HepG2 (cell line): ENCODE results near the gene ZSWIM8. TPM values are rescaled to one million over a fixed set of nuclear protein-coding genes. Genes with fewer than 3 reads are reported as not detected.

Experiments used
- ATAC-seq: fragments of 200-7000 bp; cut with Tn5 transposase; 3 replicates; pipeline ENCODE4 v1.9.1; 2020; ENCODE audit warnings: mild to moderate bottlenecking, moderate library complexity
- BruUV-seq: library from RNA; stranded (reverse); fragments of 400-500 nt; replicated peaks from 2 replicates; lab custom pipeline; 2021; lab: Mats Ljungman, UMichigan
- CTCF ChIA-PET: fragments of 300-600 bp; formaldehyde crosslinking; extraction: SDS; loops from one replicate; lab custom pipeline; 2021; ENCODE audit warnings: low total read pairs, inconsistent platforms, low intra/inter-chr PET ratio; lab: Yijun Ruan, JAX
- POLR2A ChIA-PET: fragments of 350-600 bp; sonication (Branson Sonifier 250); formaldehyde crosslinking; loops from one replicate; lab custom pipeline; 2020; ENCODE audit warnings: antibody characterized with exemption, inconsistent platforms; lab: Yijun Ruan, JAX
- DNase-seq: peaks from one replicate; pipeline ENCODE4 v3.0.0-alpha.2; 2015; ENCODE audit warnings: low spot score
- FAIRE-seq: peaks from 3 replicates; lab custom pipeline; 2011; peaks lifted over from hg19 to GRCh38; lab: Jason Lieb, UNC
- H2AFZ ChIP-seq: one replicate; pipeline ENCODE4 v1.6.1; 2011; ENCODE audit warnings: low read length, inconsistent platforms
- H3K27ac ChIP-seq: fragments of 300-600 bp; 3 replicates; pipeline ENCODE4 v1.8.0; 2011; ENCODE audit warnings: mixed run types, mild to moderate bottlenecking, mixed read lengths, low read length, inconsistent platforms; ENCODE audit not compliant: insufficient read depth; ENCODE audit errors: extremely low read length
- H3K27me3 ChIP-seq, 2 experiments: fragments of 200-600 bp in 1 of 2; 2 replicates in 1 of 2; 3 replicates in 1 of 2; pipeline versions ENCODE4 v1.6.0 to v1.8.0; 2011; ENCODE audit warnings: low read length in 2 of 2, mild to moderate bottlenecking in 2 of 2, moderate library complexity in 2 of 2, inconsistent platforms in 1 of 2; ENCODE audit not compliant: insufficient read depth in 2 of 2, control insufficient read depth in 1 of 2
- H3K36me3 ChIP-seq, 2 experiments: fragments of 200-600 bp in 1 of 2; replicated peaks in 1 of 2; 2 replicates in 1 of 2; 3 replicates in 1 of 2; pipeline versions ENCODE4 v1.5.1 to v1.8.0; 2011; ENCODE audit warnings: low read length in 2 of 2, inconsistent platforms in 1 of 2; ENCODE audit not compliant: insufficient read depth in 2 of 2, control insufficient read depth in 1 of 2
- H3K4me1 ChIP-seq: 2 replicates; pipeline ENCODE4 v1.5.1; 2012; ENCODE audit warnings: low read length, inconsistent platforms; ENCODE audit not compliant: insufficient read depth
- H3K4me2 ChIP-seq: 2 replicates; pipeline ENCODE4 v1.6.0; 2011; ENCODE audit warnings: low read depth, low read length, inconsistent platforms
- H3K4me3 ChIP-seq, 3 experiments: fragments of 200-600 bp in 1 of 3; sonication (generic), shearing (Covaris generic) in 1 of 3; replicated peaks in 1 of 3; 2 replicates each; pipeline ENCODE4 v1.5.1; 2011 to 2016; ENCODE audit warnings: low read length in 3 of 3, inconsistent platforms in 2 of 3, low read depth in 2 of 3, mild to moderate bottlenecking in 2 of 3, control low read depth in 1 of 3, mixed read lengths in 1 of 3; ENCODE audit not compliant: insufficient read depth in 1 of 3
- H3K79me2 ChIP-seq: one replicate; pipeline ENCODE4 v1.6.1; 2011; ENCODE audit warnings: low read length, inconsistent platforms; ENCODE audit not compliant: insufficient read depth
- H3K9ac ChIP-seq: 2 replicates; pipeline ENCODE4 v1.6.0; 2011; ENCODE audit warnings: mild to moderate bottlenecking, low read depth, low read length, inconsistent platforms; ENCODE audit not compliant: insufficient read depth
- H3K9me3 ChIP-seq: 2 replicates; pipeline ENCODE4 v1.5.1; 2012; ENCODE audit warnings: mild to moderate bottlenecking, low read length
- H4K20me1 ChIP-seq: 2 replicates; pipeline ENCODE4 v1.6.0; 2011; ENCODE audit warnings: inconsistent platforms, mild to moderate bottlenecking, low read length, moderate library complexity; ENCODE audit not compliant: insufficient read depth
- ZMYM4 ChIP-seq: sonication (generic); formaldehyde crosslinking; IDR thresholded peaks from 2 replicates; pipeline ENCODE4 v1.8.1; 2023; ENCODE audit warnings: mild to moderate bottlenecking, missing genetic modification reagents
- ZNF530 ChIP-seq: sonication (generic); formaldehyde crosslinking; IDR thresholded peaks from 2 replicates; pipeline ENCODE4 v1.5.0; 2020; ENCODE audit warnings: low read depth, mild to moderate bottlenecking, missing genetic modification reagents
- WGBS: methylation state at CpG from one replicate; pipeline ENCODE4 v1.1.6; 2017; ENCODE audit warnings: low lambda C conversion rate; 5-methylcytosine and 5-hydroxymethylcytosine counted together
- in situ Hi-C: cut with HindIII; loops from 2 replicates; pipeline ENCODE4 v1.10.0; 2017; ENCODE audit warnings: low pct_unique_long_range_greater_than_20kb; ENCODE audit not compliant: extremely low pct_ligation_motif_present
- intact Hi-C: fragments of 100-400 bp; cut with micrococcal nuclease; formaldehyde crosslinking; loops from one replicate; pipeline ENCODE4 v1.10.0; 2022; ENCODE audit not compliant: unreplicated experiment
- polyA plus RNA-seq, 8 experiments: library from polyadenylated mRNA; depleted of rRNA in 3 of 8; stranded (reverse) in 7 of 8; unstranded in 1 of 8; fragments of >200 nt; fragmentation: Illumina TruSeq in 4 of 8; extraction: Trizol in 4 of 8; gene quantifications; 2 replicates each; pipeline versions ENCODE4 v1.2.1 to v1.2.3, GENCODE V29; 2011 to 2016; ENCODE audit warnings: low read depth in 4 of 8, missing spikeins in 1 of 8, mixed read lengths in 1 of 8; ENCODE audit not compliant: insufficient read depth in 1 of 8
- total RNA-seq, 5 experiments: library from RNA; depleted of rRNA; stranded (reverse); fragments of >200 nt; fragmentation: Illumina TruSeq; extraction: Trizol; gene quantifications; 2 replicates each; pipeline ENCODE4 v1.2.3, GENCODE V29; 2016; ENCODE audit warnings: low read depth in 1 of 5
- TF ChIP-seq, protein P1 (sequence below): sonication (generic); formaldehyde crosslinking; IDR thresholded peaks from 2 replicates; pipeline ENCODE4 v1.4.0; 2020; ENCODE audit warnings: missing genetic modification reagents

The ZSWIM8 gene
- total and polyA plus RNA-seq, 2 of the 13 experiments (the other 11 are each of a cell fraction or from before 2014, with no cell fraction given), result 39.9 to 98.2 TPM

DNA sequence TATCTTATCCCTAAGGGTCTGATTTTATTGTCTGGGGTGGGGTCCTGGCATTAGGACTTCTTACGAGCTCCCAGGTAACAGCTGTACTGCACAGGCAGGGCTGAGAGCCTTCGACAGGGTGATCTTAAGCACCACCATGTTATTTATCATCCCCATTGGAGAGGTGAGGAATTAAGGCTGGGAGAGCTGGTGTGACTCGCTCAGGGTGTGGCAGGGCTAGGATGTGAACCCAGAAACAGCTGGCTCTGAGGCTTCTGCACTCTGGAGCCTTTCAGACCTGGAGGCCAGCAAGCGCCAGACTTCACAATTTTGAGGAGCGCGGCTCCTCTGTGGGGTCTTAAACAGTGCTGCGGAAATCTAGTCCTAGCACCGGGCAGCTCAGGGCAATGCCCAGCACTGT is 53.4 kb downstream of the ZSWIM8 start:
- no peaks in the 10 kb centered on the region for H3K27me3 ChIP-seq
- peaks cover 59% of the 10 kb centered on the region for H3K4me1 ChIP-seq
- H4K20me1 ChIP-seq, result no peaks in the 10 kb centered on the region
- peak overlapping the region; percentile 98 for H3K27ac ChIP-seq
- H3K4me3 ChIP-seq, result no peak overlapping the region
- no peak for ATAC-seq
- no peak for FAIRE-seq
- in situ Hi-C loops (no loop called here), intact Hi-C loops (no loop called here)
- TF ChIP-seq, protein P1, sequence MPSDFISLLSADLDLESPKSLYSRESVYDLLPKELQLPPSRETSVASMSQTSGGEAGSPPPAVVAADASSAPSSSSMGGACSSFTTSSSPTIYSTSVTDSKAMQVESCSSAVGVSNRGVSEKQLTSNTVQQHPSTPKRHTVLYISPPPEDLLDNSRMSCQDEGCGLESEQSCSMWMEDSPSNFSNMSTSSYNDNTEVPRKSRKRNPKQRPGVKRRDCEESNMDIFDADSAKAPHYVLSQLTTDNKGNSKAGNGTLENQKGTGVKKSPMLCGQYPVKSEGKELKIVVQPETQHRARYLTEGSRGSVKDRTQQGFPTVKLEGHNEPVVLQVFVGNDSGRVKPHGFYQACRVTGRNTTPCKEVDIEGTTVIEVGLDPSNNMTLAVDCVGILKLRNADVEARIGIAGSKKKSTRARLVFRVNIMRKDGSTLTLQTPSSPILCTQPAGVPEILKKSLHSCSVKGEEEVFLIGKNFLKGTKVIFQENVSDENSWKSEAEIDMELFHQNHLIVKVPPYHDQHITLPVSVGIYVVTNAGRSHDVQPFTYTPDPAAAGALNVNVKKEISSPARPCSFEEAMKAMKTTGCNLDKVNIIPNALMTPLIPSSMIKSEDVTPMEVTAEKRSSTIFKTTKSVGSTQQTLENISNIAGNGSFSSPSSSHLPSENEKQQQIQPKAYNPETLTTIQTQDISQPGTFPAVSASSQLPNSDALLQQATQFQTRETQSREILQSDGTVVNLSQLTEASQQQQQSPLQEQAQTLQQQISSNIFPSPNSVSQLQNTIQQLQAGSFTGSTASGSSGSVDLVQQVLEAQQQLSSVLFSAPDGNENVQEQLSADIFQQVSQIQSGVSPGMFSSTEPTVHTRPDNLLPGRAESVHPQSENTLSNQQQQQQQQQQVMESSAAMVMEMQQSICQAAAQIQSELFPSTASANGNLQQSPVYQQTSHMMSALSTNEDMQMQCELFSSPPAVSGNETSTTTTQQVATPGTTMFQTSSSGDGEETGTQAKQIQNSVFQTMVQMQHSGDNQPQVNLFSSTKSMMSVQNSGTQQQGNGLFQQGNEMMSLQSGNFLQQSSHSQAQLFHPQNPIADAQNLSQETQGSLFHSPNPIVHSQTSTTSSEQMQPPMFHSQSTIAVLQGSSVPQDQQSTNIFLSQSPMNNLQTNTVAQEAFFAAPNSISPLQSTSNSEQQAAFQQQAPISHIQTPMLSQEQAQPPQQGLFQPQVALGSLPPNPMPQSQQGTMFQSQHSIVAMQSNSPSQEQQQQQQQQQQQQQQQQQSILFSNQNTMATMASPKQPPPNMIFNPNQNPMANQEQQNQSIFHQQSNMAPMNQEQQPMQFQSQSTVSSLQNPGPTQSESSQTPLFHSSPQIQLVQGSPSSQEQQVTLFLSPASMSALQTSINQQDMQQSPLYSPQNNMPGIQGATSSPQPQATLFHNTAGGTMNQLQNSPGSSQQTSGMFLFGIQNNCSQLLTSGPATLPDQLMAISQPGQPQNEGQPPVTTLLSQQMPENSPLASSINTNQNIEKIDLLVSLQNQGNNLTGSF (CRISPR knock-in tag), result no peak
- TF ChIP-seq ZMYM4 (CRISPR knock-in tag) (0 out of 2 replicates have a peak, but pooled peaks have one; percentile 9), ZNF530 (no peak)
- H3K79me2 ChIP-seq, result no peaks in the 10 kb centered on the region
- peaks cover 5 to 34% of the 10 kb centered on the region in 2 experiments for H3K36me3 ChIP-seq
- DNase-seq, result no peak
- CTCF ChIA-PET, result no interaction called here
- no peak overlapping the region for H3K4me2 ChIP-seq
- no peaks in the 10 kb centered on the region for H3K9me3 ChIP-seq
- peak overlapping the region; percentile 13; the same call in 1 of the 2 replicates for H3K9ac ChIP-seq
- POLR2A ChIA-PET, result interaction anchor here (0.6 kb wide), 1 partner anchor 1685 kb away, joined by 3 read pairs; no protein-coding TSS in a partner anchor
- WGBS, result 100% methylated on average over 4 of the region's 8 CpGs
- H2AFZ ChIP-seq, result no peak overlapping the region
- no TSS peak for BruUV-seq
